K562 (cell line): ENCODE data around the gene PHLDB1. TPM values are rescaled to one million over a fixed set of nuclear protein-coding genes. Genes with fewer than 3 reads are reported as not detected.

Experiments
- ARNT ChIP-seq, 2 experiments: fragments of 450-650 bp; IDR thresholded peaks; 2 replicates each; pipeline ENCODE4 v1.6.1; 2016; ENCODE audit warnings: mild to moderate bottlenecking in 1 of 2
- ATF7 ChIP-seq: fragments of 450-650 bp; IDR thresholded peaks from 2 replicates; pipeline ENCODE4 v1.7.1; 2014; ENCODE audit warnings: mild to moderate bottlenecking, moderate library complexity
- BDP1 ChIP-seq: IDR thresholded peaks from 3 replicates; pipeline ENCODE4 v1.6.1; 2011; ENCODE audit not compliant: insufficient read length, insufficient read depth
- CBFA2T3 ChIP-seq: fragments of 450-650 bp; IDR thresholded peaks from 2 replicates; pipeline ENCODE4 v1.6.1; 2017
- CBX3 ChIP-seq, 2 experiments: IDR thresholded peaks; 1 replicate in 1 of 2; 2 replicates in 1 of 2; pipeline ENCODE4 v1.6.1; 2012; ENCODE audit warnings: inconsistent platforms in 2 of 2, low read length in 2 of 2, borderline replicate concordance in 1 of 2, control low read depth in 1 of 2
- ELF2 ChIP-seq: fragments of 250-450 bp; sonication (Bioruptor Pico); IDR thresholded peaks from 2 replicates; pipeline ENCODE4 v1.5.0; 2021; ENCODE audit warnings: mild to moderate bottlenecking
- EZH2 ChIP-seq: IDR thresholded peaks from 2 replicates; pipeline ENCODE4 v1.6.1; 2012; ENCODE audit warnings: low read depth, mild to moderate bottlenecking, inconsistent platforms, low read length, borderline replicate concordance
- GTF2E2 ChIP-seq: fragments of 200-800 bp; sonication (Bioruptor generic); IDR thresholded peaks from 2 replicates; pipeline ENCODE4 v1.6.1; 2016; ENCODE audit warnings: missing genetic modification characterization, missing compliant biosample characterization
- MCM5 ChIP-seq: fragments of 450-650 bp; IDR thresholded peaks from 2 replicates; pipeline ENCODE4 v1.6.1; 2016; ENCODE audit warnings: low read depth
- MTF1 ChIP-seq: fragments of 250-450 bp; sonication (Bioruptor Pico); IDR thresholded peaks from 2 replicates; pipeline ENCODE4 v1.9.0; 2021; ENCODE audit warnings: moderate library complexity, mild to moderate bottlenecking, inconsistent platforms, borderline replicate concordance
- NCOR1 ChIP-seq: fragments of 450-650 bp; IDR thresholded peaks from 2 replicates; pipeline ENCODE4 v1.6.1; 2016; ENCODE audit warnings: mild to moderate bottlenecking, moderate library complexity
- NFE2L1 ChIP-seq: fragments of 450-650 bp; IDR thresholded peaks from 2 replicates; pipeline ENCODE4 v1.6.1; 2016; ENCODE audit warnings: missing genetic modification characterization, low read depth, mild to moderate bottlenecking, missing compliant biosample characterization, moderate library complexity, borderline replicate concordance
- NFIC ChIP-seq: fragments of 450-650 bp; IDR thresholded peaks from 2 replicates; pipeline ENCODE4 v1.6.1; 2017; ENCODE audit warnings: mild to moderate bottlenecking, inconsistent platforms
- PHB2 ChIP-seq: fragments of 450-650 bp; IDR thresholded peaks from 2 replicates; pipeline ENCODE4 v1.6.1; 2017; ENCODE audit warnings: low read depth
- RBFOX2 ChIP-seq: fragments of 200-400 bp; formaldehyde crosslinking; IDR thresholded peaks from 2 replicates; pipeline ENCODE4 v1.6.1; 2017; ENCODE audit warnings: low read depth, mild to moderate bottlenecking, low read length, moderate library complexity
- RBM39 ChIP-seq: fragments of 200-400 bp; formaldehyde crosslinking; optimal IDR thresholded peaks from 2 replicates; pipeline ENCODE3; 2018; ENCODE audit warnings: low read depth, low read length
- SRSF1 ChIP-seq: fragments of 200-400 bp; formaldehyde crosslinking; IDR thresholded peaks from 2 replicates; pipeline ENCODE4 v1.6.1; 2017; ENCODE audit warnings: mild to moderate bottlenecking, low read depth, low read length, moderate library complexity
- TCF7 ChIP-seq: sonication (generic); IDR thresholded peaks from 2 replicates; pipeline ENCODE4 v1.6.1; 2016; ENCODE audit warnings: antibody characterized with exemption, borderline replicate concordance
- TFAP4 ChIP-seq: sonication (generic); formaldehyde crosslinking; IDR thresholded peaks from 2 replicates; pipeline ENCODE4 v1.8.0; 2022; ENCODE audit warnings: missing genetic modification reagents, mild to moderate bottlenecking, moderate library complexity, borderline replicate concordance
- ZFX ChIP-seq: sonication (generic); formaldehyde crosslinking; IDR thresholded peaks from 2 replicates; pipeline ENCODE4 v1.8.0; 2022; ENCODE audit warnings: mild to moderate bottlenecking, missing genetic modification reagents, moderate library complexity
- ZNF609 ChIP-seq: sonication (generic); formaldehyde crosslinking; IDR thresholded peaks from 2 replicates; pipeline ENCODE4 v1.8.1; 2023; ENCODE audit warnings: missing genetic modification reagents, mild to moderate bottlenecking, borderline replicate concordance
- ZNF717 ChIP-seq: fragments of 250-450 bp; sonication (Bioruptor Pico); IDR thresholded peaks from 2 replicates; pipeline ENCODE4 v1.5.0; 2021
- ZNF79 ChIP-seq: fragments of 250-450 bp; sonication (Bioruptor Pico); IDR thresholded peaks from 2 replicates; pipeline ENCODE4 v1.4.0; 2020; ENCODE audit warnings: low read depth, mild to moderate bottlenecking, moderate library complexity
- polyA plus RNA-seq, 8 experiments: library from polyadenylated mRNA; depleted of rRNA in 4 of 8; stranded (reverse) in 5 of 8; unstranded in 3 of 8; fragments of >200 nt; fragmentation: Nextera tagmentation in 2 of 8; fragmentation: Illumina TruSeq in 1 of 8; extraction: Ambion mirVana in 2 of 8; extraction: Trizol in 1 of 8; gene quantifications; 2 replicates each; pipeline versions ENCODE4 v1.2.1 to v1.2.3, GENCODE V29; 2011 to 2014; ENCODE audit warnings: inconsistent platforms in 1 of 8, missing spikeins in 1 of 8
- total RNA-seq, 7 experiments: library from RNA; depleted of rRNA in 6 of 7; stranded (reverse); fragments of >200 nt in 6 of 7; fragmentation: Illumina TruSeq in 2 of 7; extraction: Trizol in 2 of 7; gene quantifications; 2 replicates each; pipeline versions ENCODE4 v1.2.1 to v1.2.3, GENCODE V29; 2011 to 2021; ENCODE audit warnings: low replicate concordance in 1 of 7

PHLDB1 gene
- total and polyA plus RNA-seq, 9 of the 15 experiments (the other 6 are each of a cell fraction or from before 2014, with no cell fraction given): 2.0 to 28.7 (median 16.2) TPM

- TF ChIP-seq EZH2 (no peak), NCOR1 (no peak; the same call in 1 of the 2 replicates), ATF7 (no peak; the same call in 1 of the 2 replicates), RBM39 (no peak), CBFA2T3 (no peak), NFIC (no peak), ZNF717 (CRISPR knock-in tag) (no peak), PHB2 (no peak), RBFOX2 (peak; percentile 83), GTF2E2 (tag) (no peak), ARNT (IDR thresholded peaks at IDR 0.05) (no peak), SRSF1 (no peak), NFE2L1 (tag) (no peak), ZNF609 (CRISPR knock-in tag) (no peak), MCM5 (no peak), MTF1 (no peak), ZFX (no peak), ELF2 (no peak), CBX3 (IDR thresholded peaks at IDR 0.05; ENCODE audit: borderline replicate concordance in 1 of 2, low read length in 2 of 2) (no peak), TFAP4 (CRISPR knock-in tag) (peak; percentile 12; the same call in 1 of the 2 replicates), TCF7 (no peak), ZNF79 (no peak), BDP1 (no peak)
Measured at GRCh38 chr11:118607401-118608359, at the start of gene PHLDB1 (continued).
